OCI-LY1 (cell line): ENCODE data around the gene MCF2L.

Experiments
- CTCF ChIP-seq: fragments of 200-600 bp; sonication (generic), shearing (Covaris generic); IDR thresholded peaks from 2 replicates; pipeline ENCODE4 v1.5.1; 2017; ENCODE audit warnings: mild to moderate bottlenecking, antibody characterized with exemption, low read length, moderate library complexity, mixed read lengths
- EZH2 ChIP-seq: fragments of 200-600 bp; sonication (generic), shearing (Covaris generic); IDR thresholded peaks from 2 replicates; pipeline ENCODE4 v1.8.0; 2017; ENCODE audit warnings: borderline replicate concordance, mixed run types, mild to moderate bottlenecking, antibody characterized with exemption, low read length, moderate library complexity, mixed read lengths

- TF ChIP-seq CTCF (no peak), EZH2 (no peak)
These were observed 29.7 kb downstream of the MCF2L start for GRCh38 chr13:112998521-112999280.
